NCI-H128 (cell line): ENCODE results near the gene ZNF79.
"Not testable (repeated sequence)": the region's sequence is repeated elsewhere in the genome, so short reads cannot be mapped to it uniquely, and the experiment has no call there.

Experiments used
- DNase-seq: peaks from one replicate; lab custom pipeline; 2025; ENCODE audit not compliant: unreplicated experiment; lab: John Stamatoyannopoulos, UW

ZNF79 gene

GRCh38 chr9:127452691-127453090 is 28.5 kb downstream of the ZNF79 start:
- DNase-seq: no peak

- no peak for DNase-seq
Observed at GRCh38 chr9:127455324-127455992, 31.3 kb downstream of the ZNF79 start.

GRCh38 chr9:127457191-127457878 is 33.2 kb downstream of the ZNF79 start:
- no peak for DNase-seq

GRCh38 chr9:127458921-127459320 is 34.7 kb downstream of the ZNF79 start:
- DNase-seq: no peak

GRCh38 chr9:127463382-127463781 is 39.2 kb downstream of the ZNF79 start:
- DNase-seq: no peak

- no peak for DNase-seq
Observed at GRCh38 chr9:127463911-127464310, 39.7 kb downstream of the ZNF79 start.

- DNase-seq: not testable (repeated sequence)
Observed at GRCh38 chr9:127466407-127466917, 42.3 kb downstream of the ZNF79 start.

GRCh38 chr9:127467621-127468020 is 43.4 kb downstream of the ZNF79 start:
- DNase-seq: no peak

GRCh38 chr9:127470662-127471061 is 46.5 kb downstream of the ZNF79 start:
- DNase-seq: no peak

- DNase-seq: no peak
Observed at GRCh38 chr9:127473501-127473900, 49.3 kb downstream of the ZNF79 start.

GRCh38 chr9:127473932-127474331 is 49.8 kb downstream of the ZNF79 start:
- no peak for DNase-seq

GRCh38 chr9:127474592-127474991 is 50.4 kb downstream of the ZNF79 start:
- DNase-seq: no peak

GRCh38 chr9:127479507-127480081 is 55.4 kb downstream of the ZNF79 start:
- no peak for DNase-seq

- DNase-seq: no peak
Observed at GRCh38 chr9:127482662-127483061, 58.5 kb downstream of the ZNF79 start.

- no peak for DNase-seq
Observed at GRCh38 chr9:127485995-127486394, 61.8 kb downstream of the ZNF79 start.

GRCh38 chr9:127488946-127489345 is 64.8 kb downstream of the ZNF79 start:
- no peak for DNase-seq

GRCh38 chr9:127489471-127490115 is 65.4 kb downstream of the ZNF79 start:
- DNase-seq: no peak

- DNase-seq: no peak
Observed at GRCh38 chr9:127490535-127491230, 66.5 kb downstream of the ZNF79 start.

- no peak for DNase-seq
Observed at GRCh38 chr9:127491516-127491915, 67.3 kb downstream of the ZNF79 start.

GRCh38 chr9:127492616-127493015 is 68.4 kb downstream of the ZNF79 start:
- no peak for DNase-seq
